H1 (cell line): Measurements from ENCODE around the gene RIN3. TPM values are rescaled to one million over a fixed set of nuclear protein-coding genes. Genes with fewer than 3 reads are reported as not detected.
A peak's percentile ranks its signal among the peaks of the same experiment; 100 is the strongest.

Experiments used
- CTCF ChIA-PET: fragments of 300-600 bp; sonication (Branson Sonifier 250); formaldehyde crosslinking; loops from one replicate; lab custom pipeline; 2021; ENCODE audit not compliant: partially characterized antibody; lab: Charles Lee
- POLR2A ChIA-PET: fragments of 300-600 bp; sonication (Branson Sonifier 250); formaldehyde crosslinking; loops from one replicate; lab custom pipeline; 2021; ENCODE audit warnings: inconsistent platforms; ENCODE audit not compliant: partially characterized antibody; lab: Charles Lee
- DNase-seq, 2 experiments: peaks; one replicate each; pipeline versions ENCODE4 v3.0.0 to v3.0.0-alpha.2; 2010 to 2022; ENCODE audit warnings: low spot score in 2 of 2, low read depth in 1 of 2, mixed read lengths in 1 of 2
- FAIRE-seq: peaks from 2 replicates; lab custom pipeline; 2011; peaks lifted over from hg19 to GRCh38; lab: Jason Lieb, UNC
- H2AFZ ChIP-seq: 2 replicates; pipeline ENCODE4 v1.8.1; 2012; ENCODE audit warnings: low read length, inconsistent platforms
- H2AK5ac ChIP-seq: 2 replicates; pipeline ENCODE4 v1.6.1; 2013; ENCODE audit warnings: low read depth, low read length
- H2BK120ac ChIP-seq: replicated peaks from 2 replicates; pipeline ENCODE3; 2013; ENCODE audit warnings: low read depth, low read length, inconsistent platforms
- H2BK12ac ChIP-seq: 2 replicates; pipeline ENCODE4 v1.6.1; 2013; ENCODE audit warnings: low read depth, low read length
- H2BK15ac ChIP-seq: 2 replicates; pipeline ENCODE4 v1.6.1; 2013; ENCODE audit warnings: low read length
- H2BK20ac ChIP-seq: 2 replicates; pipeline ENCODE4 v1.6.1; 2013; ENCODE audit warnings: low read length
- H2BK5ac ChIP-seq: 2 replicates; pipeline ENCODE4 v1.6.1; 2013; ENCODE audit warnings: low read depth, low read length
- H3K14ac ChIP-seq: 2 replicates; pipeline ENCODE4 v1.6.1; 2013; ENCODE audit warnings: inconsistent platforms; ENCODE audit not compliant: insufficient read length
- H3K18ac ChIP-seq: 2 replicates; pipeline ENCODE4 v1.6.1; 2013; ENCODE audit warnings: low read length; ENCODE audit errors: extremely low read depth
- H3K23ac ChIP-seq: 2 replicates; pipeline ENCODE4 v1.6.1; 2013; ENCODE audit warnings: inconsistent platforms; ENCODE audit not compliant: insufficient read length
- H3K23me2 ChIP-seq: 2 replicates; pipeline ENCODE4 v1.6.1; 2013; ENCODE audit warnings: low read depth, low read length
- H3K27ac ChIP-seq: 2 replicates; pipeline ENCODE4 v1.6.1; 2011; ENCODE audit warnings: low read depth, low read length, inconsistent platforms
- H3K27me3 ChIP-seq, 4 experiments: replicated peaks in 1 of 4; 1 replicate in 1 of 4; 2 replicates in 3 of 4; pipeline versions ENCODE4 v1.6.1 to v1.8.1; 2011 to 2013; ENCODE audit warnings: low read length in 3 of 4, mild to moderate bottlenecking in 3 of 4, inconsistent platforms in 2 of 4, mixed read lengths in 2 of 4, moderate library complexity in 1 of 4; ENCODE audit not compliant: control insufficient read depth in 3 of 4, insufficient read depth in 3 of 4; ENCODE audit errors: extremely low read depth in 1 of 4
- H3K36me3 ChIP-seq, 4 experiments: 2 replicates each; pipeline versions ENCODE4 v1.6.1 to v1.8.1; 2011 to 2013; ENCODE audit warnings: mild to moderate bottlenecking in 4 of 4, low read length in 3 of 4, moderate library complexity in 2 of 4, control low read depth in 1 of 4, inconsistent platforms in 1 of 4; ENCODE audit not compliant: insufficient read depth in 4 of 4, control insufficient read depth in 2 of 4
- H3K4ac ChIP-seq: replicated peaks from 2 replicates; pipeline ENCODE3; 2013; ENCODE audit warnings: low read length, low read depth, mixed read lengths, inconsistent platforms; ENCODE audit not compliant: insufficient read length
- H3K4me1 ChIP-seq, 4 experiments: replicated peaks in 1 of 4; 1 replicate in 1 of 4; 2 replicates in 3 of 4; pipeline versions ENCODE4 v1.6.1 to v1.8.1; 2011 to 2013; ENCODE audit warnings: low read length in 3 of 4, inconsistent platforms in 2 of 4, mixed read lengths in 1 of 4; ENCODE audit not compliant: insufficient read depth in 4 of 4, control insufficient read depth in 3 of 4
- H3K4me2 ChIP-seq, 2 experiments: 2 replicates each; pipeline versions ENCODE4 v1.6.1 to v1.8.1; 2011 to 2013; ENCODE audit warnings: low read depth in 2 of 2, low read length in 2 of 2, control low read depth in 1 of 2, inconsistent platforms in 1 of 2, mild to moderate bottlenecking in 1 of 2; ENCODE audit not compliant: insufficient read depth in 1 of 2
- H3K4me3 ChIP-seq, 4 experiments: fragments of 200-600, 300-600 bp in 1 of 4; sonication (generic), shearing (Covaris generic), sonication (Bioruptor Twin) in 1 of 4; 2 replicates each; pipeline versions ENCODE4 v1.5.1 to v1.8.1; 2011 to 2016; ENCODE audit warnings: low read length in 4 of 4, low read depth in 3 of 4, control low read depth in 2 of 4, inconsistent platforms in 2 of 4, mild to moderate bottlenecking in 2 of 4, mixed read lengths in 1 of 4, moderate library complexity in 1 of 4; ENCODE audit not compliant: insufficient read depth in 2 of 4; ENCODE audit errors: extremely low read depth in 1 of 4
- H3K56ac ChIP-seq: replicated peaks from 2 replicates; pipeline ENCODE3; 2013; ENCODE audit warnings: low read depth, mild to moderate bottlenecking, mixed read lengths, low read length, inconsistent platforms; ENCODE audit not compliant: insufficient read length
- H3K79me1 ChIP-seq: 2 replicates; pipeline ENCODE4 v1.6.1; 2013; ENCODE audit warnings: low read depth, low read length, control low read depth
- H3K79me2 ChIP-seq, 2 experiments: 2 replicates each; pipeline versions ENCODE4 v1.6.1 to v1.8.1; 2012 to 2013; ENCODE audit warnings: low read length in 2 of 2, mild to moderate bottlenecking in 2 of 2, inconsistent platforms in 1 of 2; ENCODE audit not compliant: insufficient read depth in 2 of 2, control insufficient read depth in 1 of 2
- H3K9ac ChIP-seq, 4 experiments: replicated peaks in 1 of 4; 1 replicate in 1 of 4; 2 replicates in 3 of 4; pipeline versions ENCODE4 v1.6.1 to v1.8.1; 2011 to 2013; ENCODE audit warnings: low read depth in 3 of 4, low read length in 3 of 4, control low read depth in 2 of 4, mild to moderate bottlenecking in 2 of 4, moderate library complexity in 2 of 4, inconsistent platforms in 1 of 4; ENCODE audit errors: extremely low read depth in 1 of 4
- H3K9me3 ChIP-seq, 2 experiments: 2 replicates each; pipeline versions ENCODE4 v1.6.1 to v1.8.1; 2012 to 2013; ENCODE audit warnings: mild to moderate bottlenecking in 2 of 2, moderate library complexity in 2 of 2, control low read depth in 1 of 2, inconsistent platforms in 1 of 2, low read depth in 1 of 2, low read length in 1 of 2, mixed read lengths in 1 of 2; ENCODE audit not compliant: insufficient read depth in 2 of 2
- H4K20me1 ChIP-seq, 2 experiments: replicated peaks in 1 of 2; 2 replicates each; pipeline versions ENCODE3 to v1.8.1; 2011 to 2013; ENCODE audit warnings: inconsistent platforms in 2 of 2, low read length in 2 of 2, mild to moderate bottlenecking in 1 of 2; ENCODE audit not compliant: insufficient read depth in 2 of 2, control insufficient read depth in 1 of 2
- H4K5ac ChIP-seq: 2 replicates; pipeline ENCODE4 v1.6.1; 2013; ENCODE audit warnings: low read length, low read depth, mixed read lengths, inconsistent platforms; ENCODE audit not compliant: insufficient read length
- H4K8ac ChIP-seq: 2 replicates; pipeline ENCODE4 v1.8.0; 2013; ENCODE audit warnings: mild to moderate bottlenecking, moderate library complexity, low read length, inconsistent platforms; ENCODE audit not compliant: insufficient read depth; ENCODE audit errors: extremely low read depth
- H4K91ac ChIP-seq: replicated peaks from 2 replicates; pipeline ENCODE3; 2013; ENCODE audit warnings: low read length, mixed read lengths, inconsistent platforms; ENCODE audit not compliant: insufficient read length
- CHD1 ChIP-seq: IDR thresholded peaks from 2 replicates; pipeline ENCODE4 v1.6.1; 2012; ENCODE audit warnings: low read depth, low read length, improper control_type of control experiment
- RXRA ChIP-seq: IDR thresholded peaks from 2 replicates; pipeline ENCODE4 v1.6.1; 2011; ENCODE audit warnings: low read depth, mild to moderate bottlenecking, low read length, moderate library complexity; ENCODE audit not compliant: insufficient read depth
- SP1 ChIP-seq: IDR thresholded peaks from 2 replicates; pipeline ENCODE4 v1.6.1; 2011; ENCODE audit warnings: low read depth, low read length
- SP2 ChIP-seq: IDR thresholded peaks from 2 replicates; pipeline ENCODE4 v1.6.1; 2012; ENCODE audit warnings: mild to moderate bottlenecking, low read length, inconsistent platforms
- SP4 ChIP-seq: IDR thresholded peaks from 2 replicates; pipeline ENCODE4 v1.6.1; 2012; ENCODE audit warnings: low read length, inconsistent platforms
- WGBS, 2 experiments: shearing (Covaris generic) in 1 of 2; methylation state at CpG; one replicate each; pipeline versions ENCODE4 v1.1.6 to v1.1.7; 2013 to 2015; ENCODE audit warnings: low lambda C conversion rate in 2 of 2, mixed read lengths in 2 of 2, inconsistent platforms in 1 of 2, low coverage in 1 of 2, missing lambda C conversion rate in 1 of 2; ENCODE audit not compliant: insufficient replicate concordance in 2 of 2, insufficient coverage in 1 of 2, insufficient read length in 1 of 2; ENCODE audit errors: extremely low coverage in 1 of 2, missing lambda C conversion rate in 1 of 2; 5-methylcytosine and 5-hydroxymethylcytosine counted together
- polyA plus RNA-seq, 7 experiments: library from polyadenylated mRNA; depleted of rRNA in 3 of 7; stranded (reverse) in 5 of 7; unstranded in 2 of 7; fragments of >200 nt in 5 of 7; fragments of 200-250 nt in 2 of 7; gene quantifications; 1 replicate in 5 of 7; 2 replicates in 1 of 7; 4 replicates in 1 of 7; pipeline versions ENCODE4 v1.2.1 to v1.2.3, GENCODE V29; 2011 to 2013; ENCODE audit warnings: missing spikeins in 2 of 7, mixed read lengths in 2 of 7
- total RNA-seq: library from RNA; stranded (reverse); fragmentation: NEBNext Ultra II Directional; extraction: Animal tissue kit (Norgen Biotek cat#: 25700); gene quantifications from 2 replicates; pipeline ENCODE4 v1.2.1, GENCODE V29; 2021

RIN3 gene
- total and polyA plus RNA-seq, 2 of the 8 experiments (the other 6 are each of a cell fraction or from before 2014, with no cell fraction given): 0.59 to 1.5 TPM

- no peak for TF ChIP-seq SP4
- no peak for TF ChIP-seq RXRA
- TF ChIP-seq SP1: no peak
- TF ChIP-seq CHD1: no peak
- TF ChIP-seq SP2: no peak
- CTCF ChIA-PET: interaction anchor here (0.9 to 5.0 kb wide), 5 partner anchors 9 to 56 kb away, joined by 3 to 28 read pairs (median 5); no protein-coding TSS in a partner anchor
- Histone ChIP-seq H3K9ac (no peak overlapping the region), H3K4me2 (no peak overlapping the region), H2AFZ (no peak overlapping the region), H4K8ac (no peak overlapping the region), H3K79me2 (no peaks in the 10 kb centered on the region), H4K5ac (no peak overlapping the region), H4K20me1 (no peaks in the 10 kb centered on the region), H3K56ac (no peak overlapping the region), H3K4me1 (peaks cover 0 to 19% (median 8%) of the 10 kb centered on the region in 4 experiments; a peak in 3 of 7 replicates), H3K79me1 (no peaks in the 10 kb centered on the region), H3K14ac (no peak overlapping the region), H2AK5ac (peak overlapping the region; percentile 65; the same call in 1 of the 2 replicates), H3K9me3 (no peaks in the 10 kb centered on the region), H3K23me2 (peaks cover 5% of the 10 kb centered on the region; the same call in 1 of the 2 replicates), H2BK12ac (no peak overlapping the region), H3K4me3 (no peak overlapping the region), H2BK15ac (0 out of 2 replicates have a peak overlapping the region, but pooled peaks have one; percentile 61), H3K23ac (no peak overlapping the region), H3K18ac (no peak overlapping the region; the same call in 1 of the 2 replicates), H2BK120ac (no peak overlapping the region), H3K27ac (no peak overlapping the region), H4K91ac (no peak overlapping the region), H3K4ac (no peak overlapping the region), H3K36me3 (no peaks in the 10 kb centered on the region), H2BK20ac (no peak overlapping the region), H2BK5ac (no peak overlapping the region), H3K27me3 (no peaks in the 10 kb centered on the region; a peak in 1 of 7 replicates)
- FAIRE-seq (no peak), DNase-seq (no peak)
- 100% methylated on average over 2 of the region's 2 CpGs; no CpG with 5 or more reads in 1 of the 2 experiments for WGBS, 2 experiments
- POLR2A ChIA-PET: no interaction called here
These were observed 116.8 kb downstream of the RIN3 start for GRCh38 chr14:92630367-92630766.
